HG03135 (cell line): ENCODE measurements around the gene ACTMAP.
"Not testable (repeated sequence)": the region's sequence is repeated elsewhere in the genome, so short reads cannot be mapped to it uniquely, and the experiment has no call there.

Source experiments
- ATAC-seq: cut with Tn5 transposase; IDR thresholded peaks from one replicate; pipeline ENCODE4 v1.9.1; 2021; ENCODE audit warnings: mild to moderate bottlenecking, moderate library complexity; ENCODE audit not compliant: unreplicated experiment

Gene ACTMAP

GRCh38 chr19:40776932-40777644 lies 26.8 kb upstream of the ACTMAP start:
- ATAC-seq = peak; percentile 66

- ATAC-seq = no peak
Measured at GRCh38 chr19:40776364-40776763, 26.1 kb upstream of the ACTMAP start.

GRCh38 chr19:40775632-40776022 lies 25.4 kb upstream of the ACTMAP start:
- ATAC-seq = no peak

- ATAC-seq = no peak
Measured at GRCh38 chr19:40774916-40775631, 24.8 kb upstream of the ACTMAP start, which contains the start of gene MIA. Gene MIA (plus strand): TSS chr19:40775521. CDS start chr19:40775543, 22 bp downstream.

GRCh38 chr19:40771101-40771862 lies 21.0 kb upstream of the ACTMAP start:
- ATAC-seq = not testable (repeated sequence)

GRCh38 chr19:40768869-40769268 lies 18.6 kb upstream of the ACTMAP start:
- no peak for ATAC-seq

GRCh38 chr19:40766385-40766784 lies 16.1 kb upstream of the ACTMAP start:
- ATAC-seq = not testable (repeated sequence)

GRCh38 chr19:40763963-40764362 lies 13.7 kb upstream of the ACTMAP start:
- no peak for ATAC-seq

- no peak for ATAC-seq
Measured at GRCh38 chr19:40763526-40763925, 13.2 kb upstream of the ACTMAP start.

GRCh38 chr19:40762754-40763470 lies 12.6 kb upstream of the ACTMAP start:
- ATAC-seq = no peak

- ATAC-seq = no peak
Measured at GRCh38 chr19:40759352-40759751, 9.1 kb upstream of the ACTMAP start.

- ATAC-seq = no peak
Measured at GRCh38 chr19:40758491-40758890, 8.2 kb upstream of the ACTMAP start.

GRCh38 chr19:40756502-40757110 lies 6.3 kb upstream of the ACTMAP start:
- no peak for ATAC-seq

GRCh38 chr19:40755791-40756190 lies 5.5 kb upstream of the ACTMAP start:
- no peak for ATAC-seq

GRCh38 chr19:40755248-40755624 lies 5.0 kb upstream of the ACTMAP start:
- no peak for ATAC-seq

- ATAC-seq = no peak
Measured at GRCh38 chr19:40754611-40755247, 4.5 kb upstream of the ACTMAP start.

GRCh38 chr19:40752257-40752781 lies 2.0 kb upstream of the ACTMAP start:
- no peak for ATAC-seq

GRCh38 chr19:40750874-40751537 lies 729 bp upstream of the ACTMAP start, which contains the start of gene SNRPA:
Gene SNRPA (plus strand): TSS chr19:40751203. CDS start chr19:40751409, 206 bp downstream.
- peak; percentile 58 for ATAC-seq

- ATAC-seq = no peak
Measured at GRCh38 chr19:40747536-40747935, 2.7 kb downstream of the ACTMAP start.
